Muscle of leg (tissue), 11 donors: ENCODE measurements around the gene CCDC142. TPM values are rescaled to one million over a fixed set of nuclear protein-coding genes. Genes with fewer than 3 reads are reported as not detected.

ENCODE experiments used
- DNase-seq: peaks from one replicate; pipeline ENCODE4 v3.0.0; 2013
- H3K27ac ChIP-seq: one replicate; pipeline ENCODE4 v1.5.1; 2013; ENCODE audit warnings: mild to moderate bottlenecking, low read length, control low read depth
- H3K27me3 ChIP-seq: one replicate; pipeline ENCODE4 v1.6.1; 2013; ENCODE audit warnings: low read length; ENCODE audit not compliant: control insufficient read depth, insufficient read depth
- H3K36me3 ChIP-seq: one replicate; pipeline ENCODE4 v1.6.1; 2013; ENCODE audit warnings: low read length; ENCODE audit not compliant: control insufficient read depth, insufficient read depth
- H3K4me1 ChIP-seq: one replicate; pipeline ENCODE4 v1.6.1; 2013; ENCODE audit warnings: low read length; ENCODE audit not compliant: control insufficient read depth, insufficient read depth
- H3K4me3 ChIP-seq: one replicate; pipeline ENCODE4 v1.5.1; 2013; ENCODE audit warnings: low read length, control low read depth
- H3K9me3 ChIP-seq: replicated peaks from 2 replicates; pipeline ENCODE4 v1.6.1; 2013; ENCODE audit warnings: low read depth, low read length; ENCODE audit not compliant: control insufficient read depth
- WGBS: methylation state at CpG from one replicate; pipeline ENCODE4 v1.1.5; 2013; ENCODE audit warnings: missing lambda C conversion rate; ENCODE audit not compliant: insufficient coverage; 5-methylcytosine and 5-hydroxymethylcytosine counted together
- polyA plus RNA-seq, 8 donors: library from polyadenylated mRNA; unstranded; fragments of 120-200 nt; gene quantifications; one replicate each; pipeline versions ENCODE4 v1.2.1 to v1.2.3, GENCODE V29; 2013; ENCODE audit warnings: inconsistent platforms in 1 of 8, low replicate concordance in 1 of 8; ENCODE audit not compliant: insufficient read length in 8 of 8, insufficient read depth in 1 of 8
- total RNA-seq: library from RNA; stranded (reverse); fragments of 120-200 nt; gene quantifications from one replicate; pipeline ENCODE4 v1.2.4, GENCODE V29; 2013

Gene CCDC142
- total and polyA plus RNA-seq, 9 donors, result 7.0 to 12.3 (median 8.4) TPM

GRCh38 chr2:74428675-74429074 lies 54.1 kb downstream of the CCDC142 start:
- Histone ChIP-seq H3K27ac (no peak overlapping the region), H3K27me3 (no peaks in the 10 kb centered on the region), H3K4me3 (no peak overlapping the region), H3K4me1 (no peaks in the 10 kb centered on the region), H3K36me3 (peaks cover 76% of the 10 kb centered on the region), H3K9me3 (no peaks in the 10 kb centered on the region)
- 68% methylated on average over 2 of the region's 5 CpGs for WGBS
- no peak for DNase-seq

GRCh38 chr2:74427551-74427950 lies 55.2 kb downstream of the CCDC142 start:
- DNase-seq, result no peak
- Histone ChIP-seq H3K4me3 (no peak overlapping the region), H3K36me3 (peaks cover 75% of the 10 kb centered on the region), H3K27me3 (no peaks in the 10 kb centered on the region), H3K27ac (no peak overlapping the region), H3K4me1 (no peaks in the 10 kb centered on the region), H3K9me3 (no peaks in the 10 kb centered on the region)
- 89% methylated on average over 3 of the region's 3 CpGs for WGBS

DNA sequence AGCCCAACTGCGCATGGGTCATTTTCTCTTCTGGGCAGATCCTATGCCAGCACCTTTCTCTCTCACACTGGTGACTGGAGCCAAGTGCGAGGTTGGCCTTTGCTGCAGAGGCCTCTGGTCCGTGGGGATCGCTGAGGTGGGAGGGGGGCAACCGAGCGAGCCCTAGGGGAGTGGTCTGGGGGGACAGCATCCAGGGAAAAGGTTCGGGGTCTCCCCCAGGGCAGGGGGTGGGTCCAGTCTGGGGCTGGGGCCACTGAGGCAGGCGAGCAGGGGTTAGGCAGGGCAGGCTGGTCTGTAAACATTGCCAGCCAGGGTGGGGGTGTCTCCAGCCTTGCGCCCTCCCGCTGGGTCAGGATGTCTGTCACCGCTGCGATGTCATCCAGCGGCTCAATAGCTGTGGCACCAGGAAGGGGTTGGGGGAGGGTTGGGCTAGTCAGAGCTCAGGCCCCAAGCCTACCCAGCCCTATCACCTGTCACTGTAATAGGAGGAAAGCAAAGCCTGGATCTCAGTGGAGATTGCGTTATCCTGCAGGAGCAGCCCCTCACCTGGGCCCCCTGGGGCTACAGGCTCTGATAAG lies 56.5 kb downstream of the CCDC142 start:
- Histone ChIP-seq H3K4me3 (no peak overlapping the region), H3K36me3 (peaks cover 63% of the 10 kb centered on the region), H3K4me1 (peaks cover 8% of the 10 kb centered on the region), H3K27me3 (no peaks in the 10 kb centered on the region), H3K9me3 (no peaks in the 10 kb centered on the region), H3K27ac (no peak overlapping the region)
- no peak for DNase-seq
- 80% methylated on average over 11 of the region's 14 CpGs for WGBS

DNA sequence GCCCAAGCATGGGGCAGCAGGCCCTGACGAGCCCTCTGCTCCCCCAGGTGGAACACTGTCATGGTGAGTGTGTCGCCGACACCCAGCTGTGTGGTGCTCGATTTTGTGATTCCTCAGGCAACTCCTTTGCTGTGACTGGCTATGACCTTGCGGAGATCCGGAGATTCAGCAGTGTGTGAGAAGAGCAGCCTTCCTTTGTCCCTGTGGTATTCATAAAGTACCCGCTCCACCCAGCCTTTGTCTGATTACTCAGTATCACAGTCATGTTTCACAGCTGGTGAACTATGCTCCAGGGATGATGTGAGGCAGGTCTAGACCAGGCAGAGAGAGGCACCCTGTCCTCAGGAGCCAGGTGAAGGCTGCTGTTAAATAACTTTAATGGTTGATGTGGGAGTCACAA lies 57.3 kb downstream of the CCDC142 start:
- H3K27me3 ChIP-seq, result no peaks in the 10 kb centered on the region
- peaks cover 8% of the 10 kb centered on the region for H3K4me1 ChIP-seq
- peaks cover 55% of the 10 kb centered on the region for H3K36me3 ChIP-seq
- WGBS, result 88% methylated on average over 3 of the region's 7 CpGs
- H3K9me3 ChIP-seq, result no peaks in the 10 kb centered on the region
- DNase-seq, result no peak
- H3K27ac ChIP-seq, result no peak overlapping the region
- no peak overlapping the region for H3K4me3 ChIP-seq

DNA sequence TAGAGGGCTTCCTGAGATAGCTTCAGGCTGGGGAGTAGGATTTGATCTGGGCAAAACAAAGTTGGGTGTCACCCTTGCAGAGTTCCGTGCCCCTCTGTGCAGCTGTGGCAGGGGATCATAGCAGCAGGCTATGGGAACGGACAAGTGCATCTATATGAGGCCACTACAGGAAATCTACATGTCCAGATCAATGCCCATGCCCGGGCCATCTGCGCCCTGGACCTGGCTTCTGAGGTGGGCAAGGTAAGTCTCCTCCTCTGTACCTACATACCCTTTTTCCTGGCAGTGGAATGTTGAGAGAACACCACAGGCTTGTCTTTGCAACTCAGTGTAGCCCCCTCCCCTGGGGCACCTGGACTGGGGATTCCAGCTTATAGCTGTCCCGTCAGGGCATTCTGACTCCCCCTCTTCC lies 57.8 kb downstream of the CCDC142 start:
- Histone ChIP-seq H3K9me3 (no peaks in the 10 kb centered on the region), H3K4me1 (peaks cover 8% of the 10 kb centered on the region), H3K36me3 (peaks cover 50% of the 10 kb centered on the region), H3K4me3 (no peak overlapping the region), H3K27me3 (no peaks in the 10 kb centered on the region), H3K27ac (no peak overlapping the region)
- WGBS, result 57% methylated on average over 2 of the region's 5 CpGs
- no peak for DNase-seq

DNA sequence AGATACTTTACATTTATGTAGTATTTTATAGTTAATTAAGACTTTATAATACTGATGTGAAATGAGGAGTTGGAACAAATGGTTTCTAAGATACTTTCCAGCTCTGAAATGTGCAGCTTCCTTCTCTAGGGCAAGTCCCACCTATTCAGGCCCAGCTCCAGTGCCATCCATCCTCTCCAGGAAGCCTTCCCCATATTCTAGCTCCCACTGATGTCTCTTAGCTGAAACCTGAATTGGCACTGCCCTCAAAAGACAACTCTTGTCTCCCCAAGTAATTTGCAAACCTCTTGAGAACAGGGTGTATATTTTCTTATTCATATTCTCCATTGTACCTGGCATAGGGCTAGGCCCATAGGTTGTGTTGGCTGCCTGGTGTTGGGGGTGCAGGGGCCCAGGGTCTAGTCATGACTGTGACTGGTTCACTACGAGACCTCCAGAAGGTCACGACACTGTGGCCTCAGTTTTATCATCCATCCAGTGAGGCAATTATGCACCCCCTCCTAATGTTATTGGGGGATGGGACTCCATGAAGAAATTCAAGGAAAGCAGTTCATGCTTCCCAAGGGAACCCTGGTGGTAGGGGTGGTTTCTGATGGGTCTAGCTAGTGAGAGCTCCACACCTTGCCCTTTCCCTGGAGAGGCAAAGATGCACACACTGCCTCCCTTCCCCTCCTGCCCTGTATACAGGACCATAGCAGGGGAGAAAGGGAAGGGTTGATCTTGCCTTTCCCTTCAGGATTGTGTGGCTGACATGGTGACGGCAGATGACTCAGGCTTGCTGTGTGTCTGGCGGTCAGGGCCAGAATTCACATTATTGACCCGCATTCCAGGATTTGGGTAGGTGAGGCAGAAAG lies 58.4 kb downstream of the CCDC142 start:
- H3K9me3 ChIP-seq, result no peaks in the 10 kb centered on the region
- peaks cover 8% of the 10 kb centered on the region for H3K4me1 ChIP-seq
- no peak for DNase-seq
- H3K27ac ChIP-seq, result no peak overlapping the region
- H3K27me3 ChIP-seq, result no peaks in the 10 kb centered on the region
- 61% methylated on average over 3 of the region's 5 CpGs for WGBS
- H3K36me3 ChIP-seq, result peaks cover 44% of the 10 kb centered on the region
- H3K4me3 ChIP-seq, result no peak overlapping the region

Other genes with a start within 250 kb of the CCDC142 start
- 2.2 TPM for gene SLC4A5, start 139.6 kb downstream of the CCDC142 start, total RNA-seq
- 1 to 10 TPM; 1.2 to 2.2 (median 1.6) TPM for gene SLC4A5, start 139.6 kb downstream of the CCDC142 start, polyA plus RNA-seq
- gene DCTN1, start 102.7 kb downstream of the CCDC142 start, total RNA-seq, result 56.6 TPM
- gene DCTN1, start 102.7 kb downstream of the CCDC142 start, polyA plus RNA-seq, result 100 to 1,000 TPM in 7 of 8 donors, 10 to 100 TPM in 1; 96.4 to 129 (median 108) TPM
- gene C2orf81, start 61.4 kb downstream of the CCDC142 start, total RNA-seq, result 1.4 TPM
- 1 to 10 TPM; 2.2 to 3.6 (median 2.7) TPM for gene C2orf81, start 61.4 kb downstream of the CCDC142 start, polyA plus RNA-seq
- gene WDR54, start 61.3 kb downstream of the CCDC142 start, total RNA-seq, result 7.5 TPM
- gene WDR54, start 61.3 kb downstream of the CCDC142 start, polyA plus RNA-seq, result 10 to 100 TPM in 7 of 8 donors, 1 to 10 TPM in 1; 8.8 to 15.8 (median 12.0) TPM
- gene RTKN, start 41.1 kb downstream of the CCDC142 start, total RNA-seq, result 46.1 TPM
- 10 to 100 TPM; 35.4 to 58.5 (median 49.4) TPM for gene RTKN, start 41.1 kb downstream of the CCDC142 start, polyA plus RNA-seq
- gene INO80B, start 27.9 kb downstream of the CCDC142 start, total RNA-seq, result 21.1 TPM
- gene INO80B, start 27.9 kb downstream of the CCDC142 start, polyA plus RNA-seq, result 10 to 100 TPM; 15.9 to 26.5 (median 21.5) TPM
- 44.3 TPM for gene WBP1, start 24.6 kb downstream of the CCDC142 start, total RNA-seq
- 10 to 100 TPM; 56.0 to 74.9 (median 66.8) TPM for gene WBP1, start 24.6 kb downstream of the CCDC142 start, polyA plus RNA-seq
- 32.0 TPM for gene MOGS, start 17.6 kb downstream of the CCDC142 start, total RNA-seq
- 10 to 100 TPM; 33.8 to 41.3 (median 36.8) TPM for gene MOGS, start 17.6 kb downstream of the CCDC142 start, polyA plus RNA-seq
- 81.1 TPM for gene MRPL53, start 10.3 kb downstream of the CCDC142 start, total RNA-seq
- 10 to 100 TPM; 52.5 to 87.9 (median 78.8) TPM for gene MRPL53, start 10.3 kb downstream of the CCDC142 start, polyA plus RNA-seq
- 12.2 TPM for gene TTC31, start 83 bp upstream of the CCDC142 start, total RNA-seq
- gene TTC31, start 83 bp upstream of the CCDC142 start, polyA plus RNA-seq, result 10 to 100 TPM; 17.5 to 25.7 (median 19.9) TPM
- 0.66 TPM for gene LBX2, start 16.6 kb upstream of the CCDC142 start, total RNA-seq
- gene LBX2, start 16.6 kb upstream of the CCDC142 start, polyA plus RNA-seq, result 1 to 10 TPM in 3 of 8 donors, under 1 TPM in 5; 0.33 to 3.0 (median 0.89) TPM
- 11.4 TPM for gene PCGF1, start 24.7 kb upstream of the CCDC142 start, total RNA-seq
- gene PCGF1, start 24.7 kb upstream of the CCDC142 start, polyA plus RNA-seq, result 10 to 100 TPM; 11.6 to 16.3 (median 13.2) TPM
- not detected for gene TLX2, start 31.5 kb upstream of the CCDC142 start, total RNA-seq
- gene TLX2, start 31.5 kb upstream of the CCDC142 start, polyA plus RNA-seq, result under 1 TPM in 1 of 8 donors, not detected in 7; 0.14 TPM
- gene DQX1, start 43.2 kb upstream of the CCDC142 start, total RNA-seq, result 0.04 TPM
- 1 to 10 TPM in 1 of 8 donors, under 1 TPM in 6, not detected in 1; 0.11 to 1.3 (median 0.21) TPM for gene DQX1, start 43.2 kb upstream of the CCDC142 start, polyA plus RNA-seq
- gene AUP1, start 46.7 kb upstream of the CCDC142 start, total RNA-seq, result 58.5 TPM
- gene AUP1, start 46.7 kb upstream of the CCDC142 start, polyA plus RNA-seq, result 10 to 100 TPM; 59.5 to 84.9 (median 66.6) TPM
- gene HTRA2, start 46.9 kb upstream of the CCDC142 start, total RNA-seq, result 33.0 TPM
- gene HTRA2, start 46.9 kb upstream of the CCDC142 start, polyA plus RNA-seq, result 10 to 100 TPM; 26.1 to 32.6 (median 28.8) TPM
- 6.1 TPM for gene LOXL3, start 70.9 kb upstream of the CCDC142 start, total RNA-seq
- 10 to 100 TPM in 1 of 8 donors, 1 to 10 TPM in 7; 6.2 to 10.8 (median 7.1) TPM for gene LOXL3, start 70.9 kb upstream of the CCDC142 start, polyA plus RNA-seq
- gene DOK1, start 71.7 kb upstream of the CCDC142 start, total RNA-seq, result 6.4 TPM
- gene DOK1, start 71.7 kb upstream of the CCDC142 start, polyA plus RNA-seq, result 1 to 10 TPM; 6.6 to 8.7 (median 7.0) TPM
- 0.18 TPM for gene M1AP, start 165.3 kb upstream of the CCDC142 start, total RNA-seq
- gene M1AP, start 165.3 kb upstream of the CCDC142 start, polyA plus RNA-seq, result under 1 TPM in 6 of 8 donors, not detected in 2; 0.06 to 0.34 (median 0.14) TPM
- gene SEMA4F, start 171.2 kb upstream of the CCDC142 start, total RNA-seq, result 2.8 TPM
- gene SEMA4F, start 171.2 kb upstream of the CCDC142 start, polyA plus RNA-seq, result 1 to 10 TPM; 2.1 to 4.6 (median 3.6) TPM